IMR-90 (cell line): Measurements from ENCODE around the gene FMC1. TPM values are rescaled to one million over a fixed set of nuclear protein-coding genes. Genes with fewer than 3 reads are reported as not detected.

ENCODE experiments used
- ATAC-seq: fragments of 200-7000 bp; cut with Tn5 transposase; 2 replicates; pipeline ENCODE4 v1.9.1; 2020; ENCODE audit warnings: low read depth, mild to moderate bottlenecking, moderate library complexity
- BruUV-seq: library from RNA; stranded (reverse); fragments of 400-500 nt; replicated peaks from 2 replicates; lab custom pipeline; 2021; lab: Mats Ljungman, UMichigan
- CTCF ChIA-PET: fragments of 300-600 bp; formaldehyde crosslinking; extraction: SDS; loops from one replicate; lab custom pipeline; 2021; ENCODE audit warnings: antibody characterized with exemption; lab: Yijun Ruan, JAX
- POLR2A ChIA-PET: fragments of 300-600 bp; sonication (Branson Sonifier 250); formaldehyde crosslinking; loops from one replicate; lab custom pipeline; 2022; ENCODE audit warnings: antibody characterized with exemption; ENCODE audit not compliant: unreplicated experiment; lab: Charles Lee
- DNase-seq: peaks from one replicate; pipeline ENCODE4 v3.0.0; 2013
- H2AFZ ChIP-seq: replicated peaks from 2 replicates; pipeline ENCODE3; 2013; ENCODE audit warnings: low read length, mild to moderate bottlenecking; ENCODE audit not compliant: poor library complexity
- H2AK5ac ChIP-seq: 2 replicates; pipeline ENCODE4 v1.6.1; 2013; ENCODE audit warnings: low read depth, low read length, inconsistent platforms
- H2AK9ac ChIP-seq: replicated peaks from 2 replicates; pipeline ENCODE3; 2013; ENCODE audit warnings: mild to moderate bottlenecking, low read depth, low read length, moderate library complexity; ENCODE audit not compliant: poor library complexity
- H2BK120ac ChIP-seq: 2 replicates; pipeline ENCODE4 v1.6.1; 2013; ENCODE audit warnings: low read depth, low read length, inconsistent platforms
- H2BK15ac ChIP-seq: 3 replicates; pipeline ENCODE4 v1.6.1; 2013; ENCODE audit warnings: low read depth, low read length, inconsistent platforms
- H2BK20ac ChIP-seq: 2 replicates; pipeline ENCODE4 v1.6.1; 2013; ENCODE audit warnings: low read depth, mild to moderate bottlenecking, inconsistent platforms, low read length, moderate library complexity
- H2BK5ac ChIP-seq: 2 replicates; pipeline ENCODE4 v1.6.1; 2013; ENCODE audit warnings: mild to moderate bottlenecking, low read depth, low read length, inconsistent platforms; ENCODE audit not compliant: poor library complexity, severe bottlenecking
- H3K14ac ChIP-seq: replicated peaks from 2 replicates; pipeline ENCODE4 v1.6.1; 2013; ENCODE audit warnings: low read depth, low read length, inconsistent platforms
- H3K18ac ChIP-seq: 2 replicates; pipeline ENCODE4 v1.6.1; 2013; ENCODE audit warnings: low read depth, low read length, control low read depth
- H3K23ac ChIP-seq: 2 replicates; pipeline ENCODE4 v1.6.1; 2013; ENCODE audit warnings: low read depth, low read length, inconsistent platforms
- H3K27ac ChIP-seq: 2 replicates; pipeline ENCODE4 v1.5.1; 2013; ENCODE audit warnings: mild to moderate bottlenecking, control low read depth, low read length; ENCODE audit not compliant: insufficient read depth
- H3K27me3 ChIP-seq: 2 replicates; pipeline ENCODE4 v1.6.1; 2013; ENCODE audit warnings: low read length; ENCODE audit not compliant: control insufficient read depth, insufficient read depth
- H3K36me3 ChIP-seq: 2 replicates; pipeline ENCODE4 v1.6.1; 2013; ENCODE audit warnings: low read length, mixed read lengths; ENCODE audit not compliant: control insufficient read depth, insufficient read depth
- H3K4ac ChIP-seq: 2 replicates; pipeline ENCODE4 v1.6.1; 2013; ENCODE audit warnings: low read depth, low read length, inconsistent platforms
- H3K4me1 ChIP-seq: 2 replicates; pipeline ENCODE4 v1.6.1; 2013; ENCODE audit warnings: low read length, mixed read lengths; ENCODE audit not compliant: control insufficient read depth, insufficient read depth
- H3K4me2 ChIP-seq: 2 replicates; pipeline ENCODE4 v1.6.1; 2013; ENCODE audit warnings: low read depth, mild to moderate bottlenecking, control low read depth, low read length, moderate library complexity
- H3K4me3 ChIP-seq: 2 replicates; pipeline ENCODE4 v1.5.1; 2013; ENCODE audit warnings: low read depth, mild to moderate bottlenecking, control low read depth, low read length, moderate library complexity; ENCODE audit not compliant: insufficient read depth
- H3K56ac ChIP-seq: 2 replicates; pipeline ENCODE4 v1.6.1; 2013; ENCODE audit warnings: low read length, inconsistent platforms; ENCODE audit not compliant: insufficient read depth; ENCODE audit errors: extremely low read depth
- H3K79me1 ChIP-seq, 2 experiments: 2 replicates each; pipeline ENCODE4 v1.6.1; 2013; ENCODE audit warnings: low read length in 2 of 2, inconsistent platforms in 1 of 2, low read depth in 1 of 2
- H3K9ac ChIP-seq: 2 replicates; pipeline ENCODE4 v1.6.1; 2013; ENCODE audit warnings: low read depth, low read length, control low read depth
- H3K9me1 ChIP-seq: 2 replicates; pipeline ENCODE4 v1.6.1; 2013; ENCODE audit warnings: low read length, inconsistent platforms; ENCODE audit not compliant: insufficient read depth
- H3K9me3 ChIP-seq: 2 replicates; pipeline ENCODE4 v1.6.1; 2013; ENCODE audit warnings: low read length; ENCODE audit not compliant: control insufficient read depth, insufficient read depth
- H4K20me1 ChIP-seq: 2 replicates; pipeline ENCODE4 v1.6.1; 2013; ENCODE audit warnings: low read length, inconsistent platforms; ENCODE audit not compliant: insufficient read depth
- H4K5ac ChIP-seq: 2 replicates; pipeline ENCODE4 v1.6.1; 2013; ENCODE audit warnings: mild to moderate bottlenecking, low read depth, low read length, control low read depth
- H4K8ac ChIP-seq, 2 experiments: 2 replicates each; pipeline ENCODE4 v1.6.1; 2013; ENCODE audit warnings: low read depth in 2 of 2, low read length in 2 of 2, control low read depth in 1 of 2, inconsistent platforms in 1 of 2
- H4K91ac ChIP-seq: 2 replicates; pipeline ENCODE4 v1.6.1; 2013; ENCODE audit warnings: low read depth, low read length, inconsistent platforms; ENCODE audit not compliant: insufficient read depth
- BHLHE40 ChIP-seq: fragments of 150-350 bp; IDR thresholded peaks from 2 replicates; pipeline ENCODE4 v1.6.1; 2016; ENCODE audit warnings: mild to moderate bottlenecking, low read depth, low read length
- CEBPB ChIP-seq: IDR thresholded peaks from 2 replicates; pipeline ENCODE4 v1.6.1; 2012; ENCODE audit warnings: low read depth, low read length, improper control_type of control experiment
- CHD1 ChIP-seq: IDR thresholded peaks from 2 replicates; pipeline ENCODE4 v1.6.1; 2012; ENCODE audit warnings: low read depth, low read length, improper control_type of control experiment
- FOS ChIP-seq: fragments of 150-350 bp; IDR thresholded peaks from 2 replicates; pipeline ENCODE4 v1.6.1; 2016; ENCODE audit warnings: low read depth, low read length
- MAFK ChIP-seq: IDR thresholded peaks from 2 replicates; pipeline ENCODE4 v1.6.1; 2012; ENCODE audit warnings: low read depth, low read length, improper control_type of control experiment
- MAZ ChIP-seq: IDR thresholded peaks from 2 replicates; pipeline ENCODE4 v1.6.1; 2012; ENCODE audit warnings: low read depth, mild to moderate bottlenecking, low read length, improper control_type of control experiment, moderate library complexity, borderline replicate concordance
- MXI1 ChIP-seq: IDR thresholded peaks from 2 replicates; pipeline ENCODE4 v1.6.1; 2012; ENCODE audit warnings: low read depth, mild to moderate bottlenecking, low read length, moderate library complexity, borderline replicate concordance
- NFE2L2 ChIP-seq: fragments of 150-350 bp; IDR thresholded peaks from 2 replicates; pipeline ENCODE4 v1.6.1; 2016; ENCODE audit warnings: low read depth, mild to moderate bottlenecking, low read length
- POLR2A ChIP-seq: IDR thresholded peaks from 2 replicates; pipeline ENCODE4 v1.6.1; 2012; ENCODE audit warnings: mild to moderate bottlenecking, low read depth, low read length
- RAD21 ChIP-seq: IDR thresholded peaks from 2 replicates; pipeline ENCODE4 v1.6.1; 2012; ENCODE audit warnings: low read length, improper control_type of control experiment
- RCOR1 ChIP-seq: IDR thresholded peaks from 2 replicates; pipeline ENCODE4 v1.6.1; 2012; ENCODE audit warnings: mild to moderate bottlenecking, low read length, improper control_type of control experiment; ENCODE audit not compliant: insufficient replicate concordance
- RFX5 ChIP-seq: IDR thresholded peaks from 2 replicates; pipeline ENCODE4 v1.8.0; 2012; ENCODE audit warnings: low read depth, mild to moderate bottlenecking, low read length, moderate library complexity
- SMC3 ChIP-seq: fragments of 150-350 bp; IDR thresholded peaks from 2 replicates; pipeline ENCODE4 v1.6.1; 2016; ENCODE audit warnings: low read depth, mild to moderate bottlenecking, antibody characterized with exemption, low read length, moderate library complexity
- WGBS, 2 experiments: methylation state at CpG; one replicate each; pipeline versions ENCODE4 v1.1.5 to v1.1.7; 2013; ENCODE audit warnings: missing lambda C conversion rate in 2 of 2; ENCODE audit not compliant: insufficient read length in 1 of 2; ENCODE audit errors: extremely low coverage in 2 of 2; 5-methylcytosine and 5-hydroxymethylcytosine counted together
- dilution Hi-C: fragments of 300-500 bp; cut with HindIII; formaldehyde crosslinking; loops from one replicate; pipeline ENCODE4 v1.14.3; 2018; ENCODE audit warnings: low sequenced_read_pairs; ENCODE audit not compliant: unreplicated experiment
- in situ Hi-C: fragments of 300-500 bp; cut with MboI; formaldehyde crosslinking; loops from 3 replicates; pipeline ENCODE4 v1.14.3; 2019; ENCODE audit warnings: low sequenced_read_pairs, inconsistent platforms, mixed read lengths
- intact Hi-C: fragments of 100-400 bp; cut with micrococcal nuclease; formaldehyde crosslinking; loops from 2 replicates; pipeline ENCODE4 v1.10.0; 2022
- polyA plus RNA-seq, 3 experiments: library from polyadenylated mRNA; depleted of rRNA; stranded (reverse); fragments of >200 nt; gene quantifications; 2 replicates each; pipeline ENCODE4 v1.2.3, GENCODE V29; 2012; ENCODE audit warnings: low replicate concordance in 1 of 3
- total RNA-seq: library from RNA; depleted of rRNA; stranded (reverse); fragments of >200 nt; gene quantifications from 2 replicates; pipeline ENCODE4 v1.2.3, GENCODE V29; 2012
- TF ChIP-seq, protein P1 (sequence below): fragments of 150-350 bp; IDR thresholded peaks from 2 replicates; pipeline ENCODE4 v1.6.1; 2016; ENCODE audit warnings: low read depth, mild to moderate bottlenecking, low read length, moderate library complexity, borderline replicate concordance
- TF ChIP-seq, protein P2 (sequence below): conservative IDR thresholded peaks from 2 replicates; pipeline ENCODE4 v1.5.1; 2012; ENCODE audit warnings: mild to moderate bottlenecking, low read depth, low read length, improper control_type of control experiment
- TF ChIP-seq, protein P3 (sequence below): fragments of 150-350 bp; IDR thresholded peaks from 2 replicates; pipeline ENCODE4 v1.6.1; 2017; ENCODE audit warnings: mild to moderate bottlenecking, antibody characterized with exemption, low read length, low read depth

Gene FMC1
- total and polyA plus RNA-seq, 2 of the 4 experiments (the other 2 are of a cell fraction): 6.1 to 11.9 TPM

DNA sequence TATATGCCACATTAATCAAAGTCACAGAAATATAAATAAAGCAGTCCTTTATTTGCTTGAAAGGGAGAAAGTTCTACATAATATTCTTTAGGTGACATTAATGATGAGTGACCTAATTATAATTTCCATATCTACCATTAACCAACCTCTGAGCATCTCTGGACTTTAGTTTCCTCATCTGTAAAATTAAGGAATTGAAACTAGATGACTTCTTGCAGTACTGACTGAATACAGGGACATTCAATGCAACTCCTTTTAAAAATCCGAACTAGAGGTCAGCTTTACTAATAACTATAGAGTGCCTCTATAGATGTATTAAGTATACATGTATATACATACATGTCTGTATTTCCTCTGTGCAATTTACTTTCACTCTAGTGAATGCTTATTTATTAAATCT is 3.9 kb downstream of the FMC1 start:
- no peak overlapping the region for H3K4ac ChIP-seq
- H4K5ac ChIP-seq: no peak overlapping the region
- no peak overlapping the region for H4K91ac ChIP-seq
- no peak overlapping the region for H3K14ac ChIP-seq
- no peak overlapping the region for H3K4me3 ChIP-seq
- no TSS peak for BruUV-seq
- intact Hi-C loops: no loop called here
- ChIA-PET POLR2A (no interaction called here), CTCF (no interaction called here)
- DNase-seq: no peak
- no peak overlapping the region for H4K8ac ChIP-seq
- H3K9me3 ChIP-seq: no peaks in the 10 kb centered on the region
- peaks cover 7 to 19% of the 10 kb centered on the region in 2 experiments for H3K79me1 ChIP-seq
- no peak overlapping the region for H2BK120ac ChIP-seq
- H3K27me3 ChIP-seq: no peaks in the 10 kb centered on the region
- ATAC-seq: no peak
- in situ Hi-C loops: no loop called here
- H3K56ac ChIP-seq: no peak overlapping the region
- no peak overlapping the region for H3K4me2 ChIP-seq
- TF ChIP-seq MXI1 (no peak), RAD21 (no peak), RCOR1 (no peak), POLR2A (no peak), CHD1 (no peak), MAZ (no peak), MAFK (no peak), RFX5 (no peak), BHLHE40 (no peak), CEBPB (no peak), NFE2L2 (no peak), FOS (no peak), SMC3 (no peak)
- TF ChIP-seq, protein P1, sequence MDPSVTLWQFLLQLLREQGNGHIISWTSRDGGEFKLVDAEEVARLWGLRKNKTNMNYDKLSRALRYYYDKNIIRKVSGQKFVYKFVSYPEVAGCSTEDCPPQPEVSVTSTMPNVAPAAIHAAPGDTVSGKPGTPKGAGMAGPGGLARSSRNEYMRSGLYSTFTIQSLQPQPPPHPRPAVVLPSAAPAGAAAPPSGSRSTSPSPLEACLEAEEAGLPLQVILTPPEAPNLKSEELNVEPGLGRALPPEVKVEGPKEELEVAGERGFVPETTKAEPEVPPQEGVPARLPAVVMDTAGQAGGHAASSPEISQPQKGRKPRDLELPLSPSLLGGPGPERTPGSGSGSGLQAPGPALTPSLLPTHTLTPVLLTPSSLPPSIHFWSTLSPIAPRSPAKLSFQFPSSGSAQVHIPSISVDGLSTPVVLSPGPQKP: no peak
- TF ChIP-seq, protein P2, sequence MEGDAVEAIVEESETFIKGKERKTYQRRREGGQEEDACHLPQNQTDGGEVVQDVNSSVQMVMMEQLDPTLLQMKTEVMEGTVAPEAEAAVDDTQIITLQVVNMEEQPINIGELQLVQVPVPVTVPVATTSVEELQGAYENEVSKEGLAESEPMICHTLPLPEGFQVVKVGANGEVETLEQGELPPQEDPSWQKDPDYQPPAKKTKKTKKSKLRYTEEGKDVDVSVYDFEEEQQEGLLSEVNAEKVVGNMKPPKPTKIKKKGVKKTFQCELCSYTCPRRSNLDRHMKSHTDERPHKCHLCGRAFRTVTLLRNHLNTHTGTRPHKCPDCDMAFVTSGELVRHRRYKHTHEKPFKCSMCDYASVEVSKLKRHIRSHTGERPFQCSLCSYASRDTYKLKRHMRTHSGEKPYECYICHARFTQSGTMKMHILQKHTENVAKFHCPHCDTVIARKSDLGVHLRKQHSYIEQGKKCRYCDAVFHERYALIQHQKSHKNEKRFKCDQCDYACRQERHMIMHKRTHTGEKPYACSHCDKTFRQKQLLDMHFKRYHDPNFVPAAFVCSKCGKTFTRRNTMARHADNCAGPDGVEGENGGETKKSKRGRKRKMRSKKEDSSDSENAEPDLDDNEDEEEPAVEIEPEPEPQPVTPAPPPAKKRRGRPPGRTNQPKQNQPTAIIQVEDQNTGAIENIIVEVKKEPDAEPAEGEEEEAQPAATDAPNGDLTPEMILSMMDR: no peak
- TF ChIP-seq, protein P3, sequence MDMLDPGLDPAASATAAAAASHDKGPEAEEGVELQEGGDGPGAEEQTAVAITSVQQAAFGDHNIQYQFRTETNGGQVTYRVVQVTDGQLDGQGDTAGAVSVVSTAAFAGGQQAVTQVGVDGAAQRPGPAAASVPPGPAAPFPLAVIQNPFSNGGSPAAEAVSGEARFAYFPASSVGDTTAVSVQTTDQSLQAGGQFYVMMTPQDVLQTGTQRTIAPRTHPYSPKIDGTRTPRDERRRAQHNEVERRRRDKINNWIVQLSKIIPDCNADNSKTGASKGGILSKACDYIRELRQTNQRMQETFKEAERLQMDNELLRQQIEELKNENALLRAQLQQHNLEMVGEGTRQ: no peak
- H3K27ac ChIP-seq: no peak overlapping the region
- H3K23ac ChIP-seq: no peak overlapping the region
- H3K18ac ChIP-seq: no peak overlapping the region
- no peak overlapping the region for H2AK5ac ChIP-seq
- peaks cover 2% of the 10 kb centered on the region; the same call in 1 of the 2 replicates for H3K36me3 ChIP-seq
- H3K4me1 ChIP-seq: no peaks in the 10 kb centered on the region; the same call in 1 of the 2 replicates
- dilution Hi-C loops: no loop called here
- no peak overlapping the region for H2BK20ac ChIP-seq
- H3K9ac ChIP-seq: no peak overlapping the region
- no peak overlapping the region for H2AK9ac ChIP-seq
- no peaks in the 10 kb centered on the region; the same call in 1 of the 2 replicates for H4K20me1 ChIP-seq
- H3K9me1 ChIP-seq: no peaks in the 10 kb centered on the region
- H2BK15ac ChIP-seq: no peak overlapping the region
- whole genome bisulfite sequencing, 2 experiments: no CpG with 5 or more reads among the region's 1 CpG
- no peak overlapping the region for H2BK5ac ChIP-seq
- no peak overlapping the region for H2AFZ ChIP-seq
